Vagina (tissue), 2 donors: ENCODE measurements around the gene NUTM1.
"Not testable (repeated sequence)": the region's sequence is repeated elsewhere in the genome, so short reads cannot be mapped to it uniquely, and the experiment has no call there.

ENCODE experiments used
- CTCF ChIP-seq, 3 experiments: fragments of 450-650 bp in 2 of 3; fragments of 200-600 bp in 1 of 3; sonication (generic) in 1 of 3; IDR thresholded peaks; one replicate each; pipeline ENCODE4 v1.5.1; 2017 to 2019; ENCODE audit warnings: antibody characterized with exemption in 3 of 3, mild to moderate bottlenecking in 2 of 3, moderate library complexity in 2 of 3
- POLR2A ChIP-seq, 2 donors: fragments of 450-650 bp; IDR thresholded peaks; one replicate each; pipeline ENCODE4 v1.6.1; 2017; ENCODE audit warnings: antibody characterized with exemption in 2 of 2, mild to moderate bottlenecking in 2 of 2, moderate library complexity in 2 of 2
- POLR2AphosphoS5 ChIP-seq, 2 donors: sonication (generic); formaldehyde crosslinking; IDR thresholded peaks; one replicate each; pipeline ENCODE4 v1.9.0; 2017; ENCODE audit warnings: antibody characterized with exemption in 2 of 2, mild to moderate bottlenecking in 2 of 2, low read depth in 1 of 2; ENCODE audit not compliant: insufficient read depth in 1 of 2

- not testable (repeated sequence) for TF ChIP-seq CTCF (IDR thresholded peaks at IDR 0.05); POLR2A (IDR thresholded peaks at IDR 0.05); POLR2AphosphoS5 (IDR thresholded peaks at IDR 0.05; ENCODE audit: insufficient read depth in 1 of 2, low read depth in 1 of 2)
These were observed 46.5 kb downstream of the NUTM1 start for GRCh38 chr15:34389594-34390086.
